KG1 (cell line): ENCODE results near the gene HES1.

Experiments used
- DNase-seq: peaks from one replicate; lab custom pipeline; 2025; lab: John Stamatoyannopoulos, UW

Gene HES1

DNA sequence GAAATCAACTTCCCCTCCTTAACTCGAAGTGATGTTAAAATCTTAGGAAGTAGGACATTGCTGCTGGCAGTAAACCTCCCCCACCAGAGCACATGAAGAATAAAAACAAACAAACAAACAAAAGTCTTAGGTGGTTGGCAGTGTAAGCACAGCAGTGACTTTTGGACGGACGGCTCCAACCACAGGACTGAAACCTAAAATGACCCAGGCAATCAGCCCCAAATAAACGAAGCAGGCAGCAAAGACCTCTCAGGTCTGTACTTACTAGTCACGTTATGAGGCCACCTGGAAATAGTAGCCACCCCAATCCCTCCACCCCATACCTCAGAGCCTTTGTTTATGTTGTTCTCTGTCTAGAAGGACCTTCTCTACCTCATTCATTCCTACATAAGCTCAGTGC lies 33.5 kb upstream of the HES1 start:
- DNase-seq, result no peak

- no peak for DNase-seq
Measured at GRCh38 chr3:194103505-194103904, 32.4 kb upstream of the HES1 start.

- peak; percentile 65 for DNase-seq
Measured at GRCh38 chr3:194103983-194104751, 31.8 kb upstream of the HES1 start.

- DNase-seq, result no peak
Measured at GRCh38 chr3:194105292-194105691, 30.7 kb upstream of the HES1 start.

- no peak for DNase-seq
Measured at GRCh38 chr3:194107107-194107506, 28.8 kb upstream of the HES1 start.

GRCh38 chr3:194109192-194109863 lies 26.6 kb upstream of the HES1 start:
- DNase-seq, result no peak

DNA sequence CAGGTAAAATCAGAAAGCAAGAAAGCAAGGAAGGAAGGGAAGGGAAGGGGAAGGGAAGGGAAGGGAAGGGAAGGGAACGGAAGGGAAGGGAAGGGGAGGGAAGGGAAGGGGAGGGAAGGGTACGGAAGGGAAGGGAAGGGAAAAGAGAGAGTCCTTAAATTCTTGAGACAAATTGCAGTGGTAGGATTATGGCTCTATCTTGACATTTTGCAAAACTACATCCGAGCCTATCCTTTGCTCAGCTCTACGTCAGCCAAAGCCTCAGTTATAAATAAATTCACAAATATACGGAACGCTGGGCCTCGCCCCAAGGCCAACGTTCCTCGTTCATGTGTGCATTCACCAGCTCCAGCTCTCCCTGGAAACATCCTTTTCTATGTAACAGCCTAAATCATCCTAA lies 25.5 kb upstream of the HES1 start:
- no peak for DNase-seq

DNA sequence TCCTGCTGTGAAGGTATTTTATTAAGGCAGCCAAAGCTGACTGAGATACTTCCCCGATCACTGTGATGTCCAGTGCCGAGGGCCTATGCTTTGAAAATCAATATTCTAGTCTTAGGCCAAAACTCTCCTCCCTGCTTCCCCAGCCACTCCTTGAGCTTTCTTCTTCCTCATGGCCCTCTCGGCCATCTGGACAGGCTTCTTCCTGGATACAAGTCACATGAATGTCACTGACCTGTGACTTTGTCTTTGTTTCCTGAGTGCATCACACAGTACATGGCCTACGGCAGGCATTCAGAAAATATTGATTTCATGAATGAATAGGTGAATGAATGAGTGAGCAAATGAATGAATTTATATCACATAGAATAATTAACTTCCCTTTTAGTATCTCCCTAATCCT lies 24.6 kb upstream of the HES1 start:
- no peak for DNase-seq

- no peak for DNase-seq
Measured at GRCh38 chr3:194112120-194113106, 23.5 kb upstream of the HES1 start.

GRCh38 chr3:194114123-194114522 lies 21.8 kb upstream of the HES1 start:
- DNase-seq, result no peak

DNA sequence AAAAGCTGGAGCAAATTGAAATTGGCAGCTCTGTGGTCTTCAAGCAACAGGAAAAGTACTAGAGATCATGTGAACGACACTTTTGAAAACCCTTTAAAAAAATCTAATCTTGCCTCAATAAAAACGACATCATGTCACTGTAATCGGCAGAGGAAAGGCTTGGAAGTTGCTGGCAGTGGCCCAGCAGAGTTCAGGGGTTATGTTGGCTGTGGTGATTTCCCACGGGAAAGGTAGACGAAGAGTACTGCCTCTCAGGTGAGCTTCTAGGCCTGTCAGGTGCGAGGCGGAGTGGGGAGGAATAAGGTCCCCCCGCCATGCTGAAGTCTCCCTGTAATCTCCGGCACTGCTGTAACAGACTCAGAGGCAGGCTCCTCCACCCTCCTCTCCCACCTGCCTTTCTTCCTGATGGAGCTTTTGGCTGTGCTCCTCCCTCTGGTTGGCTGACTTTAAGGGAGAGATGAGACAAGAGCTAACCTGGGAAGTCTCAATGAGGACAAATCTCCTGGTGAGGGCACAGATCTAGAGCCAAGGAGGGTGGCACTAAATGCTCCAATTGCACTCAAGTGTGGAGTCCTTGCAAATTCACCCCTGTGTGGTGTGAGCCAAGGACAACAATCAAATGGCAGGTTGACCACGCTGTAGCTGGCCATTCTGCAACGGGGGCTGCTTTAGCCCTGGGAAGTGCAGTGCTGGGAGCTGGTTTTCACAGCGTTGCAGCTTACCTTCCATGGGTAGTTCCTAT lies 18.7 kb upstream of the HES1 start:
- DNase-seq, result no peak

GRCh38 chr3:194118920-194119319 lies 17.0 kb upstream of the HES1 start:
- DNase-seq, result no peak

GRCh38 chr3:194119831-194120590 lies 15.9 kb upstream of the HES1 start:
- no peak for DNase-seq

DNA sequence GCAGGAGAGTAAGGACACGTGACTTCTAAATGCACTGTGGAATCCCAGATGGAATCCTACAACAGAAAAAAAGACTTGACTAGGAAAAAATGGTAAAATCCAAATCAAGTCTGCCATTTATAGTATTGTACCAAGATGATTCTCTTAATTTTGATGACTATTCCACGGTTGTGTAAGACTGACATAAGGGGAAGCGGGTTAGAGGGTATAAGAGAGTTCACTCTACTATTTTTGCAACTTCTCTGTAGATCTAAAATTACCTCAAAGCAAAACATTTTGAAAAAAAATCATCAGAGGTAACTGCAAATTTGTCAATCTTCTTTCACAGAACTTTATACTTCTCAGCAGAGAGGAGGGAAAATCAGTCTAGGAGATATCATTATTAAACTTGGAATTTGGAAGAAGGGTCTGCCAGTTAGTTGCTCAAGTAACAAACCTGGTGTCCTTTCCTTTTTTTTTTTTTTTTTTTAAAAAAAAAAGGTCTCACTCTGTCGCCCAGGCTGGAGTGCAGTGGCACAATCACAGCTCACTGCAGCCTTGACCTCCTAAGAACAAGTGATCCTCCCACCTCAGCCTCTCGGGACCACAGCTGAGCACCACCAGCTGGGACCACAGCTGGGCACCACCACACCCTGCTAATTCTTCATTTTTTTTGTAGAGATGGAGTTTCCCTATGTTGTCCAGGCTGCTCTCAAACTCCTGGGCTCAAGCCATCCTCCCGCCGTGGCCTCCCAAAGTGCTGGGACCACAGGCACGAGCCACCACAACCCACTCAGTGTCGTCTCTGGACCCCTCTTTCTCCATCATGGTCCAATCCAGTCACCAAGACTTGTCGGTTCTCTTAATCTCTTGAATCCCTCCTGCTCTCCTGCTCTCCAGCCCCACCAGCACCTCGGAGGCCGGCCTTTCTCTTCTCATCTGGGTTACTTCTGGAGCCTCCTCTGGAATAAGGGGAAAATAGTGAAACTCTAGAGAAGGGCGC lies 14.9 kb upstream of the HES1 start:
- DNase-seq, result no peak

GRCh38 chr3:194121891-194122631 lies 13.9 kb upstream of the HES1 start:
- no peak for DNase-seq

GRCh38 chr3:194123726-194124125 lies 12.2 kb upstream of the HES1 start:
- no peak for DNase-seq

- no peak for DNase-seq
Measured at GRCh38 chr3:194124193-194124592, 11.8 kb upstream of the HES1 start.

DNA sequence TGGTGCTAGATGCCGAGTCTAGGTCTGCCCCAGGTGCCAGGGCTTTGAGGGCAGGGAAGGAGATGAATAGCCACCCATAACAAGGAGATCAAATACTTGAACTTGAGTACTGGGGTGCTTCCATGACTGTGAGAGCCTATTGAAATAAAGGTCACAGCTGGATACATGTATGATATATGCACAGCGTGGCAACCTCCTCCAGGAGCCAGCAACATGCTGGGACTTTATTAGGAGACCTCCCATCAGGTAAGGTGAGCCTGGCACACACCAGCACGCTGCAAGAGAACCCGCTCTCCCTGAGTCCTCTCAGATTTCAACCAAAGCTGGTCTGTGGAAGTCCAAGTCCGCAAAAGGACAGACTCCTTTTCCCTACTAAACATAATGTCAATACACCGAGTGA lies 10.5 kb upstream of the HES1 start:
- no peak for DNase-seq

DNA sequence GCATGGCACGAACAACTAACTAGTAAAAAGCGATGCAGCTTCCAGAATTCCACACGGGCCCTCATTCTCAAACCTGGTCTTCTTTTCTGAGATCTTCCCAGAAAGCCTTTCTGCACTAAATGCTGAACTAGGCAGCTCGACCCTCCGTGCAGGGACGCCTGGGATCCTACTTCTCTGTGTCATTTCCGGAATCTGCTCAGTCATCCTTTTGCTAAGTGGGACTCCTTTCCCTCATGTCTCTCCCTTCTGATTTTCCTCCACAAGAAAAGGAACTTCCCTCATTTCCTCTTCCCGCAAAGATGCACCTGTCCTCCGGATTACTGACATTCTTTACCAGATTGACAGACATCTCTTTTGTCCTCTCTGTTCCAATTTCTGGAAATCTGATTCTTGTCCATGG lies 9.2 kb upstream of the HES1 start:
- DNase-seq, result no peak
